Breast epithelium (tissue), 3 donors: ENCODE data around the gene FLVCR1.

ENCODE experiments used
- CTCF ChIP-seq, 3 donors: fragments of 450-650 bp; IDR thresholded peaks; one replicate each; pipeline ENCODE4 v1.5.1; 2016 to 2017; ENCODE audit warnings: antibody characterized with exemption in 3 of 3, mild to moderate bottlenecking in 3 of 3, moderate library complexity in 3 of 3
- POLR2A ChIP-seq: fragments of 450-650 bp; IDR thresholded peaks from one replicate; pipeline ENCODE4 v1.6.1; 2016; ENCODE audit warnings: antibody characterized with exemption, mild to moderate bottlenecking, moderate library complexity
- POLR2AphosphoS5 ChIP-seq, 3 donors: sonication (generic); formaldehyde crosslinking; IDR thresholded peaks; one replicate each; pipeline ENCODE4 v1.6.1; 2017; ENCODE audit warnings: antibody characterized with exemption in 3 of 3

GRCh38 chr1:212884592-212884991, 26.5 kb downstream of the FLVCR1 start:
- TF ChIP-seq POLR2A (no peak), CTCF (IDR thresholded peaks at IDR 0.05) (no peak), POLR2AphosphoS5 (IDR thresholded peaks at IDR 0.05) (no peak)
